NB4 (cell line): ENCODE results near the gene CHST13.

ENCODE experiments used
- DNase-seq: peaks from one replicate; pipeline ENCODE4 v3.0.0; 2010; ENCODE audit warnings: low read depth
- H3K4me3 ChIP-seq: one replicate; pipeline ENCODE4 v1.5.1; 2011; ENCODE audit warnings: mild to moderate bottlenecking, low read depth, low read length, moderate library complexity
- MAX ChIP-seq: IDR thresholded peaks from 2 replicates; pipeline ENCODE4 v1.6.1; 2011; ENCODE audit warnings: low read depth, low read length
- MYC ChIP-seq: IDR thresholded peaks from 2 replicates; pipeline ENCODE4 v1.6.1; 2011; ENCODE audit warnings: low read depth, low read length
- POLR2A ChIP-seq: IDR thresholded peaks from 2 replicates; pipeline ENCODE4 v1.6.1; 2011; ENCODE audit warnings: mild to moderate bottlenecking; ENCODE audit not compliant: insufficient read length; ENCODE audit errors: extremely low read depth
- TF ChIP-seq, protein P1 (sequence below): IDR thresholded peaks from one replicate; pipeline ENCODE4 v1.5.1; 2012; ENCODE audit warnings: low read depth, low read length

The CHST13 gene

DNA sequence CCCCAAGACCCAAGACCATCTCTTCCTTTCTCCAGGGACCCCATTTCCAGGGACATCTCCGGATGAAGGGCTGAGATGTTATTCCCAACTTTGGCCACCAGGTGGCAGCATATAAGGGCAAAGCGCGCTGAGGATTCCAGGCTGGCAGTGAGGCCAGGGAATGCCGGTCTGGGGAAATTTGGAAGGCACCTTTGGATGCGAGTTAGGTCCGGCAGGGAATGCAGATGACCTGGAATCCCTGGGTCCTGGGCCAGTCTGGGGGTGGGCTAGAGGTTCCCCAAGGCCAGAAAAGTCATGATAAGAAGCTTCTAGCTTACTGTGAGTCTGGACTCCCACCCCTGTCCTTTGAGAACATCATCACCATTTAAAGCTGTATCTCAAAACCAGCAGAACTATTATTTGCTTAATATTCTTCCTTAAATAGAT, 1.6 kb upstream of the CHST13 start:
- peak; percentile 54 for DNase-seq
- no peak overlapping the region for H3K4me3 ChIP-seq
- no peak for TF ChIP-seq MAX
- TF ChIP-seq, protein P1, sequence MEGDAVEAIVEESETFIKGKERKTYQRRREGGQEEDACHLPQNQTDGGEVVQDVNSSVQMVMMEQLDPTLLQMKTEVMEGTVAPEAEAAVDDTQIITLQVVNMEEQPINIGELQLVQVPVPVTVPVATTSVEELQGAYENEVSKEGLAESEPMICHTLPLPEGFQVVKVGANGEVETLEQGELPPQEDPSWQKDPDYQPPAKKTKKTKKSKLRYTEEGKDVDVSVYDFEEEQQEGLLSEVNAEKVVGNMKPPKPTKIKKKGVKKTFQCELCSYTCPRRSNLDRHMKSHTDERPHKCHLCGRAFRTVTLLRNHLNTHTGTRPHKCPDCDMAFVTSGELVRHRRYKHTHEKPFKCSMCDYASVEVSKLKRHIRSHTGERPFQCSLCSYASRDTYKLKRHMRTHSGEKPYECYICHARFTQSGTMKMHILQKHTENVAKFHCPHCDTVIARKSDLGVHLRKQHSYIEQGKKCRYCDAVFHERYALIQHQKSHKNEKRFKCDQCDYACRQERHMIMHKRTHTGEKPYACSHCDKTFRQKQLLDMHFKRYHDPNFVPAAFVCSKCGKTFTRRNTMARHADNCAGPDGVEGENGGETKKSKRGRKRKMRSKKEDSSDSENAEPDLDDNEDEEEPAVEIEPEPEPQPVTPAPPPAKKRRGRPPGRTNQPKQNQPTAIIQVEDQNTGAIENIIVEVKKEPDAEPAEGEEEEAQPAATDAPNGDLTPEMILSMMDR, result peak; percentile 68

GRCh38 chr3:126524429-126524988, 554 bp downstream of the CHST13 start:
- TF ChIP-seq, protein P1, result peak; percentile 4
- peak; percentile 15 for TF ChIP-seq POLR2A
- no peak for TF ChIP-seq MAX
- peak overlapping the region; percentile 54 for H3K4me3 ChIP-seq
- peak; percentile 74 for DNase-seq

DNA sequence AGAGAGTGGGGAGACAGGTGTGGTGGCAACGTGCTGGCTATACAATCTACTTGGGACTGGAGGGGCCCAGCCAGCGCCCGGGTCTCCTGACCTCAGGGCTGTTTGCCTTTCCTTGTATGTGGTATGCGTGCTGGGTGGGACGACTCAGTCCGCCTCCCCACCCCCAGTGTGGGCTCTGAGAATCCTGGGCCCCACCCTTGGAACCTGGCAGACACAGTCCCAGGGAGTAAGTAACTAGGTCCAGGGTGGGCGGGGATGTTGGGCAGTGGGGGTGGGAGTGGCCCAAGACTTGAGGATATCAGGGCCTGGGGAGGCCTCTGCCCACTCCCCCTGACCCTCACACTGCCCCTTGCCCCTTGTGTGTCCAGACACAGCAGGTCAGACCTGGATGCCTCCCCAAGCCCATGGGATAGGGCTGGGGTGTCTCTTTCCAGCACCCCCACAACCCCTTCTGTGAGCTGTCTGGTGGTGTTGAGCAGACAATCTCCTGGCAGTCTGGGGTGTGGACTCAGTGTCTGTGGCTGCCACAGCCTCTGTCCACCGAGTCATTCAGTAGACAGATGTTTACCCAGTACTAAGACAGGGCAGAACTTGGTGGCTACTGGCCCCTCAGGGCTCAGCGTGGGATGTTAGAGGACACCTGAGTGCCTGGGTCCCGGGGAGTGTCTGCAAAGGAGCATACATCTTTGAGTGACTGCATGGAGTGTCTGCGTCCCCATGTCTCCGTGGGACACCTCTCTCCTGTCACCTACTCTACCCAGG, 1.3 kb downstream of the CHST13 start:
- DNase-seq, result no peak

DNA sequence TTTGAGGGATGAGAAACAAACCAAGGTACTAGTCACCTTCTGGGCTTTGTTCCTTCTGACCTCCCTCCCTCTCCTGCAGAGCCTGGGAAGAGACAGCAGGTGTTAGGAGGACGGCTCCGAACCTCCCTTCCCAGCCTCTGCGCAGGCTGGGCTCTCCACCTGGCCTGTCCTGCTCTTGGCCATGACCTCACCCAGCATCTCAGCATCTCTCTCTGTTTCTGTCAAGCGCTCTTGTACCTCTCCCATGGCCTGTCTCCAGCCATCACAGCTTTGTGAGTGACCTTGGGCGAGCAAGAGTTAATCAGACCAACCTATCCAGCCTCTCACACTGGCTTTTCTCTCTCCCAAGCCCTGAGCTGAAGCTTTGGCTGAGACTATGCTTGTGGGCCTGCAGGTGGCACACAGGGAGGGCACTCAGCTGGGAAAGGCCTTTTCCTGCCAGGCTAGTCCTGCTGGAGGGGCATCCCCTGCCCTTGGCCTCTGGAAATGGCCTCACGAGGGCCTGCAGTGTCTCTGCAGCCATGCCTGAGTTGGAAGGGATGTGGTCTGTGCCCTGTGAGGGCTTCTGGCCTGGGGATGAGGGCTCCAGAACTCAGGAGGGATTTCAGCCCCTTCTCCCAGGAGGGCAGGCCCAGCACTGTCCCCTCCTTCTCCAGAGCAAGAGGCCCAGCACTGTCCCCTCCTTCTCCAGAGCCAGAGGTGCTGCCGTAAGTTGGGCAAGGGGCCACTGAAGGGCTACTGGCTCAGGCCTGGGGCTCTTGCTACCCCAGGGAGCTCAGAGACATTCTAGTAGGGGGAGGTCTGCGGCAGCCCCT, 2.1 kb downstream of the CHST13 start:
- H3K4me3 ChIP-seq, result no peak overlapping the region
- TF ChIP-seq, protein P1, result no peak
- TF ChIP-seq MYC (no peak), MAX (no peak), POLR2A (no peak)
- DNase-seq, result no peak

More for the DNA sequence above, 1.3 kb downstream of the CHST13 start:
- TF ChIP-seq, protein P1, result no peak
- TF ChIP-seq MAX (no peak), MYC (no peak), POLR2A (no peak)
- peak overlapping the region; percentile 54 for H3K4me3 ChIP-seq

GRCh38 chr3:126526668-126527005, 2.7 kb downstream of the CHST13 start:
- H3K4me3 ChIP-seq, result no peak overlapping the region
- DNase-seq, result no peak
- no peak for TF ChIP-seq MAX
- no peak for TF ChIP-seq MYC
- no peak for TF ChIP-seq POLR2A
- TF ChIP-seq, protein P1, result no peak
